Measurements from ENCODE around the gene SLC7A5. TPM values are rescaled to one million over a fixed set of nuclear protein-coding genes. Genes with fewer than 3 reads are reported as not detected.
A peak's percentile ranks its signal among the peaks of the same experiment; 100 is the strongest.

Gene SLC7A5
- total RNA-seq, 3 donors from 2014 or later: 814 to 984 (median 886) TPM

DNA sequence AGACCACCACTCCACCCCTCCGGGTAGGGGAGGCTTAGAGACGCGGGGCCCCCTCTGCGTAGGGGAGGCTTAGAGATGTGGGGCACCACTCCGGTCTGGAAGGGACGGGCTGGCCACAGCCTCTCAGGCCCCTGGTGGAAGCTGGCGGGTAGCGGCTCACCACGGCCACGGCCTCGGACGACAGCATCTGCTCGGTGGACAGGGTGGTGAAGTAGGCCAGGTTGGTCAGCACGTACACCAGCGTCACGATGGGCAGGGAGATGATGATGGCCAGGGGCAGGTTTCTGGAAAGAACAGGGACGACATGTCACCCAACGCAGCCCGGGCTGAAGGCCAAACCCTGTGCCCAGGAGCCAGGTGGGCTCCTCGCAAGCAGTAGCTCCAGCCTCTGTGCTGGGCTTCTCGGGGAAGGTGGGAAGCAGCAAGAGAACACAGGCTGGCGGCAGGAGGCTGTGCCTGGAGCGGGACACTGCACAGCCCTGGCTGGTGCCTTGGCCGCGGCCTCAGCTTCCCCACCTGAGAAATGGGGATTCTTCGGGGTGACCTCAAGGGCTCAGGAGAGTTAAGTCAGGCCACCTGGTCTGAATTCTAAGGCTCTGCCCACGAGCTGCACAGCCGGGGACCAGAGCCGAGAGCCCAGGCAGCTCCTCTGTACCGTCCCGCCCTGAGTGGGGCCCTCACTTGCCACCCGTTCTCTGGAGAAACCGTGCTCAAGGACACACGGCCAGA is 29.6 kb downstream of the SLC7A5 start:
- no peak for DNase-seq
- H3K4me3 Mint-ChIP-seq: no peak overlapping the region
- H3K36me3 Mint-ChIP-seq (ENCODE audit: insufficient read depth): peaks cover 26% of the 10 kb centered on the region
- ATAC-seq: no peak
- no peaks in the 10 kb centered on the region for H3K9me3 Mint-ChIP-seq
- H3K27me3 Mint-ChIP-seq (ENCODE audit: low read depth): no peaks in the 10 kb centered on the region
- peaks cover 19% of the 10 kb centered on the region for H3K4me1 Mint-ChIP-seq (ENCODE audit: low read depth)

DNA sequence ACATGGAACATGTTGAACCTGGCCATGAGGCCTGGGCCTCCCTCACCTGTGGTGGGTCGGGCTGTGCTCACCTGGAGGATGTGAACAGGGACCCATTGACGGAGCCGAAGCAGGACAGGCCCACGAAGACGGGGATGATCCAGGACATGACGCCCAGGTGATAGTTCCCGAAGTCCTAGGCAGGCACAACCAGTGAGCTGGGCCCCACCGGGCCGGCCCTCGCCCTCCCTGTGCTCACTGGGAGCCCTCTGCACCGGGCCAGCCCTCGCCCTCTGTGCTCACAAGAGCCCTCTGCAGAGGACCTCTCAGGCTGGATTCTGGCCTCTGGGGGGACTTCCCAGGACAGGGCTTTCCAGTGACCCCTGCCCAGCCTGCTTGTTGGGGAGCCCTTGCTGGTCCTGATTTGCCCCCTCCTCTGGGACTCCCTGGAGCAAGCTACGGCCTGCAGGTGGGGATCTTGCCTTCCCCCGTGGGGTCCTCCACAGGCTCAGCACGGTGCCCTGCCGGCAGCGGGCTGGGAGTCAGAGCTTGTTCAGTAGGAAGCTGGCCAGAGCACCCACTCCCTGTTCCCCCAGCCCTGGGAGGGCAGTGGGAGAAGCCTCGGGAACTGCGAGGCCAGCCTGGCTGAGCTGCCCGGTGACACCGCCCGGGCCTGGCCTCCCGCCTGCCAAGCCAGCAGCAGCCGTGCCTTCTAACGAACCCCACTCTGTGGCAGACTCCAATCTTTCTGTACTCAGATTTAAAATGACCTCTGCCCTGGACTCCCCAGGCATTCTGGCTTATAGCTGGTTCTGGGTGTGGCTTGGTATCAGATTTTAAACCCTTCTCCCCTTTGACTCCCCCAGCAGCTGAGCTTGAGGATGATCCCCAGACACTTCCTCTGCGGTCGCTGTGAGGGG is 30.4 kb downstream of the SLC7A5 start:
- no peak for DNase-seq
- Mint-ChIP-seq H3K27me3 (ENCODE audit: low read depth) (no peaks in the 10 kb centered on the region), H3K4me1 (ENCODE audit: low read depth) (peaks cover 15% of the 10 kb centered on the region), H3K4me3 (no peak overlapping the region), H3K9me3 (no peaks in the 10 kb centered on the region), H3K36me3 (ENCODE audit: insufficient read depth) (peaks cover 26% of the 10 kb centered on the region)
- no peak for ATAC-seq

DNA sequence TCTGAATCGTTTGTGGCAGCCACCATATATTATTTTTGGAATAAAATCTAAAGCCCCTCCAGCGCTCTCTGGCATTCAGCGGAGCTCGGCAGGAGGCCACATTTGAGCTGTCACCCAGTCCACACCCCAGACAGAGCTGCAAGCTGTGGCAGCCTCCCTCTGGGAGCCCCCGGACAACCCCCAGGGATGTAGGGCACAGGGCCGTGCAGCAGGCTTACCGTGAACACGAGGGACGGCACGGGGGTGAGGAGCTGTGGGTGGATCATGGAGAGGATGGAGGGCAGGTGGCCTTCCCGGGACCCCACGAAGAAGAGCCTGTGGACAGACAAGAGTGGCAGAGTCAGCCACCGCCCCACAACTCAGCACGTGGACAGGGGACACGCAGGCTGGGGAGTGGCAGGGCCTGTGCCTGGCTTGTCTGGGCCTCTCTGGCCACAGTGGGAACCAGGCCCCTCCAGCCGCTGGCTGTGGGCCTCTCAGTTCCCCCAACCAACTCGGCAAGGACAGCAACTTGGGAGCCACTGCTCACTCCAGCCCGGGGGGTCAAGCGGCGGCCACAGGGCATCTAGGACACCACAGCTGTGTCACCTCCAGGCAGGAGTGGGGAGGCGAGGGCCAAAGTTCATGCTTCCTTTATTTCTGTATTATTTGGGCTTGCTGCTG is 31.5 kb downstream of the SLC7A5 start:
- no peak overlapping the region for H3K4me3 Mint-ChIP-seq
- peaks cover 21% of the 10 kb centered on the region for H3K36me3 Mint-ChIP-seq (ENCODE audit: insufficient read depth)
- no peak for DNase-seq
- ATAC-seq: no peak
- H3K27me3 Mint-ChIP-seq (ENCODE audit: low read depth): no peaks in the 10 kb centered on the region
- H3K4me1 Mint-ChIP-seq (ENCODE audit: low read depth): peaks cover 4% of the 10 kb centered on the region
- no peaks in the 10 kb centered on the region for H3K9me3 Mint-ChIP-seq

DNA sequence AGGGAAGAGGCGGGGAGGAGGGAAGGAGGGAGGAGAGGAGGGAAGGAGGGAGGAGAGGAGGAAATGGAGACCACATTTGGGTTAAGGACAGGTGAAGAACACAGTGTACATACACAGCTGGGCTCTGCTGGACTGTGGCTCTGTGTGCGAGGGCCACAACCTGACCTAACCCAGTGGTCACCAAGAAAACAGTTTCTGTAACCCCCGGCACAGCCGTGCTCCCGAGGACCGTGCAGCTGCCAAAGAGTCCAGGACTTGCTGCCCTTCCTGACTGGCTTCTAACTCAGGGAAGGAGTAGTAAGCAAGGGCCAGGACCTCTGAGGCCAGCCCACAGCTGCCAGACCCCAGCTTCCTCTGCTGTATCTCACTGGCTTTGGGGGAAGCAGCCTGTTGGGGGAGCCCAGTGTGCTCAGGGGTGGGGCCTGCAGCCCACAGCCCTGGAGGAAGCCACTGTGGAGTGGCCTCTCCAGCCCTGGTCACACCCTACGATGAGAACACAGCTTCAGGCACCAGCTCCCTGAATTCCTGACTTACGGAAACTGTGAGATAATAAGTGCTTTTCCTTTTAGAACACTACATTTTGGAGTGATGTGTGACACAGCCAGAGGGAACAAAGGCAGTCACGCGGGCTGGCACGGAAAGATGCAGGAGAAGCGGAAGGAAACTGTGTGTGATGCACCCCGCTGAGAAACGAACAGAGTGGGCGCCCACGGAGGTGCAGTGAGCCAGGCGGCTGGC is 32.3 kb downstream of the SLC7A5 start:
- H3K9me3 Mint-ChIP-seq: no peaks in the 10 kb centered on the region
- DNase-seq: peak; percentile 7
- H3K36me3 Mint-ChIP-seq (ENCODE audit: insufficient read depth): peaks cover 19% of the 10 kb centered on the region
- no peak for ATAC-seq
- no peaks in the 10 kb centered on the region for H3K27me3 Mint-ChIP-seq (ENCODE audit: low read depth)
- no peaks in the 10 kb centered on the region for H3K4me1 Mint-ChIP-seq (ENCODE audit: low read depth)
- H3K4me3 Mint-ChIP-seq: no peak overlapping the region

DNA sequence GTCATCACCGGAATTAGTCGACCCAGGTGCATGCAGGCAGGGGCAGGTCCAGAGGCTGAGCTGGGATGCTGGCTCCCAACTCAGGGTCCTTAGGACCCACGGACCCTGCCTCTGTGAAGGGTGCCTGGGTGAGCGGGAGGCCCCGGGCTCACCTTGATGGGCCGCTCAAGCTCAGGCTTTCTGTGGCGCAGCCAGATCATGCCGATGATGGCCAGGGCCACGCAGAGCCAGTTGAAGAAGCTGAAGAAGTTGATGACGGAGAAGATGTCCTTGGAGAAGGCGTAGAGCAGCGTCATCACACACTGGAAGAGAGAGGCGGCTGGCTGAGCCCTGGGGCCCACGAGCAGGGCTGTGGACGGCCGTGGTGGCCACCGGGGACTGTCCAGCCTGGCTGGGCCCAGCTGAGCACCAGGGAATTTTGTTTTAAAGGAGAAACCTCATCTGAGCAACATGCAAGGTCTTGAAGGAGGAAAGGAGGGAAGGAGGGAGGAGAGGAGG is 32.9 kb downstream of the SLC7A5 start:
- H3K36me3 Mint-ChIP-seq (ENCODE audit: insufficient read depth): peaks cover 22% of the 10 kb centered on the region
- H3K27me3 Mint-ChIP-seq (ENCODE audit: low read depth): no peaks in the 10 kb centered on the region
- DNase-seq: no peak
- no peaks in the 10 kb centered on the region for H3K4me1 Mint-ChIP-seq (ENCODE audit: low read depth)
- no peak for ATAC-seq
- no peaks in the 10 kb centered on the region for H3K9me3 Mint-ChIP-seq
- no peak overlapping the region for H3K4me3 Mint-ChIP-seq

DNA sequence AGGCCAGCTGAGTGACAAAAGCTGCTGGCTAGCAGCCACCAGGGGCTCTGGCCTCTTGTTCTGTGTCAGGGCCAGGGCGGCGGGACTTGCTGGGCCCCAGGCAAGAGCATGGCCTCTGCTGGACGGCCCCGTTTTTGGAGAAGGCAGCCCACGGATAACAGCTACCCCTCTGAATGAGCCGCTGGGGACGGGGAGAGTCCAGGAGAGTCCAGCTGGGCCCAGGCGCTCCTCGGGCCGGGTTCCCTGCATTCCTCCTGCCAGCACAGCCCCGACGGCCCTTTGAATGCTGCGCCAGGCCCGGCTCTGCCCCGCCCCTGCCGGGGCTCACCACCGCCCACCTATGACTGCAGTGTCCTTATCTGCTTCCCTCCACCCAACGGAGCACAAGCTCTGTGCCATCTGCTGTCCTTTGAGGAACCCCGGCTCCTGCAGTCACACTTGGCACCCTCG is 33.4 kb downstream of the SLC7A5 start:
- H3K9me3 Mint-ChIP-seq: no peaks in the 10 kb centered on the region
- H3K4me1 Mint-ChIP-seq (ENCODE audit: low read depth): no peaks in the 10 kb centered on the region
- H3K4me3 Mint-ChIP-seq: no peak overlapping the region
- DNase-seq (no peak), ATAC-seq (no peak)
- peaks cover 25% of the 10 kb centered on the region for H3K36me3 Mint-ChIP-seq (ENCODE audit: insufficient read depth)
- H3K27me3 Mint-ChIP-seq (ENCODE audit: low read depth): no peaks in the 10 kb centered on the region

DNA sequence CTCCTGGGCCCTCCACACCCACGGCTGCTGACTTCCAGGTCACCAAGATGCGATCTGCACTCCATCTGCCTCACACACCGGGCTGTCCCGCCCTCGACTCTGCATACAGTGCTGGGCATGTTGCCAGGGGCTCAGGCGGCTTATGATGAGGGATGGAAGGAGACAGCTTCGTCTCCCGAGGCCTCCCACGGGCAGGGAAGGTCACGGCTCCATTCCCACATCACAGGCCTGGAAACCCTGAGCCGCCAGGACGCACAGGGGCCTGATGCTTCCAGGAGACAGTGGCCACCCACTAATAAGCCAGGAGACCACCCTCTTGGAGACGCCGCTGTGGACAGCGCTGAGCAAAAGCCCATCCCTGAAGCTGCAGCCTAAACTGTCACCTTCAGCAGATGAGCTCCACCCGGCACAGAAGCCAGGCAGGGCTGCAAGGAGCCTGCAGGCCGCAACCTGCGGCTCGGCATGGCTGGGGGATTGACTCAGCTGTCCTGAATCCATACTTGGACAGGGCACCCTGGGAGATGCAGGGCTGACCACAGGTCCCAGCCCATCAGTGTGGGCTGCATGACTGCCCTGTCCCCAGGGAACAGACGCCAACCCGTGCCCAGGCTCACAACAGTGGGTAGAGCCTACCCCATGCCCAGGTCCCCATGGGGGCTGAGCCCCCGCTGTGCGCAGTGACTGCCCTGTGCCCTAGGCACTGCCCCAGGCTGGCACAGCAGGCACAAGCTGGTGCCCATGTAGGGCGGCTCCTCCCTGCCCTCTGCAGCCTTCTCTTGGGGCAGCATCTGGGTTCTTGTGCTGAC is 34.4 kb downstream of the SLC7A5 start:
- Mint-ChIP-seq H3K4me3 (no peak overlapping the region), H3K9me3 (no peaks in the 10 kb centered on the region), H3K4me1 (ENCODE audit: low read depth) (no peaks in the 10 kb centered on the region), H3K36me3 (ENCODE audit: insufficient read depth) (peaks cover 31% of the 10 kb centered on the region), H3K27me3 (ENCODE audit: low read depth) (no peaks in the 10 kb centered on the region)
- peak; percentile 15 for DNase-seq
- no peak for ATAC-seq

DNA sequence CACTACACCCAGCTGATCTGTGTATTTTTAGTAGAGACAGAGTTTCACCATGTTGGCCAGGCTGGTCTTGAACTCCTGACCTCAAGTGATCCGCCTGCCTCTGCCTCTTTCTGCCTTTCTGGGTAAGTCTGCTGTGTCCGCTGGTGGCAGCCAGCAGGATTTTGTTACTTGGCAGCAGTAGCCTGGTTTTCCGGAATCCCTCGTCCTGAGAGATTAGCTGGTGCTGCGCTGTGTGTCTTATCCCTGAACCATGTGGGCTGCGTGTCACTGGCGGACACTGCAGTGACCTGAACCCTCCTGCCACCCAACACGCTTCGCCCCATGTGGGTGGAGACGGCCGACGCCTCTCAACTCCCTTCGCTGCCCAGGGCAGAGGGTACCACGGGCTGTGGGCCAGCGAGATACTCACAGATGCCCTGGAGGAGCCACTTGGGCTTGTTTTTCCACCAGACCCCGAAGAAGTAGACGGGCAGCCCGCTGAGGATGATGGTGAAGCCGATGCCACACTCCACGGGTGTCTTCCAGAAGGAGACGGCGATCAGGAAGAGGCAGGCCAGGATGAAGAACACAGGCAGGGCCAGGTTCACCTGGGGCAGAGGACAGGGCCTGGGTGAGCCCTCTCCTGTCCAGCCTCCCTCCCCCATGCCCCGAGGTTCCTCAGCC is 35.2 kb downstream of the SLC7A5 start:
- Mint-ChIP-seq H3K9me3 (no peaks in the 10 kb centered on the region), H3K4me1 (ENCODE audit: low read depth) (no peaks in the 10 kb centered on the region), H3K36me3 (ENCODE audit: insufficient read depth) (peaks cover 33% of the 10 kb centered on the region), H3K4me3 (no peak overlapping the region), H3K27me3 (ENCODE audit: low read depth) (no peaks in the 10 kb centered on the region)
- DNase-seq: peak; percentile 6
- ATAC-seq: no peak

DNA sequence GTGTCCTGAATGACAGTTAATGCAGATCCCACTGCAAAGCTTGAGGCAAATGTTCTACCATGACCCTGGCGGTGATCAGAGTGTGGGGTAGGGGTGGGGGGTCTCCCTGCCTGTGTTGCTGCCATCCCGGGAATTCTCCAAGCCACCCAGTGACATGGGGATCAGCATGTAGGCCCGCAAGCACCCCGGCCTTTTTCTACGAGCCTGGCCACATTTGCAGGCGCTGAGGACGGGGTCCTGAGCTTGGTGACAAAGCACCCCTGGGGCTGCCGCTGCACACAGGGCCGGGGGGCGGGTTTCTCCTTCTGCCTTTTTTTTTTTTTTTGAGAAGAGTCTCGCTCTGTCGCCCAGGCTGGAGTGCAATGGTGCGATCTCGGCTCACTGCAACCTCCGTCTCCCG is 35.8 kb downstream of the SLC7A5 start:
- Mint-ChIP-seq H3K27me3 (ENCODE audit: low read depth) (no peaks in the 10 kb centered on the region), H3K4me3 (no peak overlapping the region), H3K4me1 (ENCODE audit: low read depth) (no peaks in the 10 kb centered on the region), H3K9me3 (no peaks in the 10 kb centered on the region), H3K36me3 (ENCODE audit: insufficient read depth) (peaks cover 33% of the 10 kb centered on the region)
- ATAC-seq (no peak), DNase-seq (no peak)

DNA sequence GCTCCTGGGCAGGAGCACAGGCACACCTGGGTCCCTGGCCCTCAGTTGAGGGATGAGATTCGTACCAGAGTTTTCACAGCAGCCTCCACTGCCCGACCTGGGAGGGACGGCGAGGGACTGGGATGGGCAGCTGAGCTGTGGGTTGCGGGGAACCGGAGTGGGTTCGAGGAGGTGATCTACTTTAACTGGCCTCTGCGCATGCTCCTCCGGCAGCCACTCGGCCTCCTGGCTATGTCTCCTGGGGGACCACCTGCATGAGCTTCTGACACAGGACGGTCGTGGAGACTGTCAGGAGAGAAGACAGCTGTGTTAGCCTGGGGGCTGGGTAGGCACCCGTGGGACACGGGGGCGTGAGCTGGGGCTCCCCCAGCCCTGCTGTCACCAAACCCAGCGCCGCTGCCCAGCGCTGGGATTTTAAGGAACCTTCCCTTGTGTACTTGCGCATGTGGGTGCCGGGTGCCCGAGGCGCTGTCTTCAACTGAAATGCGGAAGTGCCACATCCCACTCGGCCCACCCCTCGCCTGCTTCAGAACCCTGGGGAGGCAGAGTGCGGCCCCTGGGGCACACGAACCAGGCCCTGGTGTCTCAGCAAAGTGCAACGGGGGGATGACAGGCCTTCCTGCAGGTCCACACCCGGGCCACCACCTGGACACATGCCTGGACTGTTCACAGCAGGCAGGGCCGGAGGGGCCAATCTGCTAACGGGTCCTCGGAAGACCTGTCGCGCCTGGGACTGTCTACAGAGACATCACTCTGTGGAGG is 36.4 kb downstream of the SLC7A5 start:
- Mint-ChIP-seq H3K9me3 (no peaks in the 10 kb centered on the region), H3K4me3 (no peak overlapping the region), H3K4me1 (ENCODE audit: low read depth) (no peaks in the 10 kb centered on the region), H3K27me3 (ENCODE audit: low read depth) (no peaks in the 10 kb centered on the region), H3K36me3 (ENCODE audit: insufficient read depth) (peaks cover 33% of the 10 kb centered on the region)
- ATAC-seq (no peak), DNase-seq (peak; percentile 20)

DNA sequence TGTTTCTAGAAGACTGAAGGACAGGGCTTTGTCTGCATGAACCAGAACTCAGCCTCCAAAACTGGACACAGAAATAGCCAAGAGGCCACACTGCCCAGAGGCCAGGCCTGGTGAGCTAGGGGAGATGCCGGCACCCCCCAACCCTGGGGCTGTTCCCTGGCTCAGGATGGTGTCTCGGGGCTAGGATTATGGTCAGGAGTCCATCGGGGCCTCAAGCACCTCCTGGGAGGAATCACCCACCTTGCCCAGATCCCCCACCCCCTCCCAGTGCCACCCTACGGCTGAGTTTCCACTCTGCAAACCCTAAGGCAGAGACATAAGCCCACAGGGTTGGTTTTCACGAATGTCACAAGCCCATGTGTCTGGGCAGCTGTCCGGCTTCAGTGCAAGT is 37.2 kb downstream of the SLC7A5 start:
- Mint-ChIP-seq H3K27me3 (ENCODE audit: low read depth) (no peaks in the 10 kb centered on the region), H3K4me1 (ENCODE audit: low read depth) (no peaks in the 10 kb centered on the region), H3K36me3 (ENCODE audit: insufficient read depth) (peaks cover 31% of the 10 kb centered on the region), H3K9me3 (no peaks in the 10 kb centered on the region), H3K4me3 (no peak overlapping the region)
- ATAC-seq (no peak), DNase-seq (no peak)

DNA sequence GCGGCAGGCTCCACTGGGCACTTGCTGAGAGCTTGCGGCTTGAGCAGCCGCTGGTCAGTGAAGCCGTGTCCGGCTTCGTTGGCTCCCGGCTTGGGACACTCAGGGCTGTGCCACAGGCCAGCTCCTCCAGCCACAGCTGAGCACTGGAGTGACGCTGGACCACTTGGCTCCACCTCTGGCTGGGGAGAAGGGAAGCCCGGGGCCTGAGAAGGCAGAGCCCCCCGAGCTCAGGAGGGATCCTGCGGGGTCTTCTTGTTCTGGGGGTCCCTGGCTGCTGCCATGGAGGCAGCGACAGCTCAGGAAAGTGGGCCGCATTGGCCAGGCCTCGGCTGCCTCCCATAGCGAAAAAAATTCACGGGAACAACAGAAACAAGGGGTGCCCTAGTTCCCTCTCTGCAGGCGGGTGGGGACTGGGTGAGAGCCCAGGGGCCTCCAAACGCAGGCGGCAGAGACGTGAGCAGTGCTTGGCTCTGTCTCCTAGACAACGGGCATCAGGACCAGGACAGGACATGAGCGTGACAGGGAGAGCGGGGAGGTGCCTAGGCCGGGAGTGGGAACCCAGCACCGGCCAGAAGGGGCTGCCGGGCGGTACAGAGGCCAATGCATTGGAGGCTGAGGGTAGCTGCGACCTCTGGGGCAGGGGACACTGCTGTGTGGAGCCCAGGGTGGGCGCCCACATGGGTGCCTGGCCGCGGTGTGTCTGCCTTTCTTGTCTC is 37.7 kb downstream of the SLC7A5 start:
- Mint-ChIP-seq H3K36me3 (ENCODE audit: insufficient read depth) (peaks cover 30% of the 10 kb centered on the region), H3K9me3 (no peaks in the 10 kb centered on the region), H3K4me1 (ENCODE audit: low read depth) (no peaks in the 10 kb centered on the region), H3K4me3 (no peak overlapping the region), H3K27me3 (ENCODE audit: low read depth) (no peaks in the 10 kb centered on the region)
- peak; percentile 21 for DNase-seq
- no peak for ATAC-seq

Measured in activated T-cell treated with anti-CD3 and anti-CD28 coated beads, Interleukin-2, amount 50 U/mL, for 4 hours (primary cell).